GM19452 (cell line): ENCODE results near the gene KRTAP9-2.
"Not testable (repeated sequence)": the region's sequence is repeated elsewhere in the genome, so short reads cannot be mapped to it uniquely, and the experiment has no call there.

Experiments used
- ATAC-seq: cut with Tn5 transposase; IDR thresholded peaks from one replicate; pipeline ENCODE4 v1.9.1; 2021; ENCODE audit not compliant: unreplicated experiment

KRTAP9-2 gene

GRCh38 chr17:41226598-41227095 lies at the start of gene KRTAP9-2:
TSS of gene KRTAP9-2 (plus strand) at chr17:41226648. CDS start at chr17:41226655, 7 bp downstream.
- not testable (repeated sequence) for ATAC-seq

- no peak for ATAC-seq
Measured at GRCh38 chr17:41176744-41177387, 49.6 kb upstream of the KRTAP9-2 start.

DNA sequence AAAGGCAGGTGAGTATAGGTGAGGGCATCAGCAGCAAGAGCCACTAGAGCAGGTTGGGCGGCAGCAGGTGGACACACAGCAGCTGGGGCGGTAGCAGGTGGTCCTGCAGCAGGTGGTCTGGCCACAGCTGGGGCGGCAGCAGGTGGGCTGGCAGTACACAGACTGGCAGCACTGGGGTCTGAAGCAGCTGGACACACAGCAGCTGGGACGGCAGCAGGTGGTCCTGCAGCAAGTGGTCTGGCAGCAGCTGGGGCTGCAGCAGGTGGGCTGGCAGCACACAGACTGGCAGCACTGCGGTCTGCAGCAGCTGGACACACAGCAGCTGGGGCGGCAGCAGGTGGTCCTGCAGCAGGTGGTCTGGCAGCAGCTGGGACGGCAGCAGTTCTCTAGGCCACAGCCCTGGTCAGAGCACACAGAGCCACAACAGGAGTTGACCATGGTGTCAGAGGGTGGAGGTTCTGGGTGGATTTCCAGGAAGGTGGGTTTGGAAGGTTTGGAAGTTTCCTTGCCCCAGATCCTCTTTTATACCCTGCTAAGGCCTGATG lies 48.6 kb upstream of the KRTAP9-2 start, which contains the start of gene KRTAP4-2:
KRTAP4-2 (minus strand) TSS at position 495 of the 545 bp plus-strand sequence; CDS start at position 438, 57 bp downstream.
- no peak for ATAC-seq

DNA sequence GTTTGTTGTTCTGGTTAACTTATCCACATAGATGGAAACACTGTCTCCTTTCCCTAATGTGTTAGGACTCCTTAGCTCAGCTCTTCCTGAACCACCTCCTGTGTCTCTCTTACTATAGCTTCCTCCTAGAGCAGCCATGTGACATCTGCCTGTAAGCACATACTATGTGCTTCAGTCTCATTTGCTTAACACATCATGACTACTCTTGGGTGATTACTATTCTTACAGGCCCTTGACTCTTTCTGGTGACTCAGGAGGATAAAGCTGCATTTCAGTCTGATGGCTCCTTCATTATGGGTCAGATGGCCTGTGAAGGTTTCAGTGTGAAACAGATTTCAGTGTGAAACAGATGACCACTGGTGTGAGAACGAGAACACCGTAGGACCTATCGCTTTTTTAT lies 48.1 kb upstream of the KRTAP9-2 start:
- ATAC-seq, result no peak

DNA sequence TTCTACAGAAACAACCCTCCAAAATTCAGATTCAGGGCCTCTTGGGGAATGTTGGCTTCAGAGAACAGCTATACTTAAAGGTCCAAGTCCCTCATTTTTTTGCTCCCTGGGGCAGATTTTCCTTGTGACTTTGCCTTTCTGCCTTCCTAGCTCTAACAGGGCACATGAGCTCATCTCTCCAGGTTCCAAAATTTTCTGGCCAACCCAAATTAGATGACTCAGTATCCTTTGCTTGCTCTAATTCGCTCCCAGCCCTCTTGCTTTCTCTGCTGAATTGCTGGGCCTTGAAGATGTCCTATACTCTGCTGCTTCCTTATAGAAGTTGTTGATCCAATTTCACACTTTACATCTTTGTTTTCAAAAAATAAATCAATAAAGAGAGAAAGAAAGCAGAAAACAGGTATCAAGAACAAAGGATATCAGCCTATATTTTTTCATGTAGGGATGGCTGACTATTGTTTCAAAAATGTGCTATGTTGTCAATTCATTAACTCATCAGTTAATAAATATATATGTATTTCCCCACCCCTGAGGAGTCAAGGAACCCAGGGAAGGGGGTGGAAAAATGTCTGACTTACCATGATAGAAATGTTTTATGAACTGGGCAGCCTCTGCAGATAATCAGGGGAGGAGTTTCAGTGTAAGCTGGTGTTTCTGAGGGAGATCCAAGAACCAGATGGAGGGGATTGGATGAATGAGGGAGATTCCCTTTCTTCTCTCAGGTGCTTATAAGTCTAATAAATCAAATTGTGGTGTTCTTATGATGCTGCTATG lies 47.4 kb upstream of the KRTAP9-2 start:
- no peak for ATAC-seq

DNA sequence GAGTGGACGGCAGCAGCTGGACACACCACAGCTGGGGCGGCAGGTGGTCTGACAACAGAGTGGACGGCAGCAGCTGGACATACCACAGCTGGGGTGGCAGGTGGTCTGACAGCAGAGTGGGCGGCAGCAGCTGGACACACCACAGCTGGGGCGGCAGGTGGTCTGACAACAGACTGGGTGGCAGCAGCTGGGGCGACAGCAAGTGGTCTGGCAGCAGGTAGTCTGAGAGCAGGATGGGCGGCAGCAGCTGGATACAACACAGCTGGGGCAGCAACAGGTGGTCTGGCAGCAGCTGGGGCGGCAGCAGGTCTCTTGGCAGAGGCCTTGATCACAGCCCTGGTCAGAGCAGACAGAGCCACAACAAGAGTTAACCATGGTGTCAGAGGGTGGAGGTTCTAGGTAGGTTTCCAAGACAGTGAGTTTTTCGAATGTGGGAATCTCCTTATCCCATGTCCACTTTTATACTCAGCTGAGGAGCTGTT lies 41.9 kb upstream of the KRTAP9-2 start, which contains the start of gene KRTAP4-1:
KRTAP4-1 (minus strand) TSS at position 432 of the 482 bp plus-strand sequence; CDS start at position 375, 57 bp downstream.
- ATAC-seq, result no peak

DNA sequence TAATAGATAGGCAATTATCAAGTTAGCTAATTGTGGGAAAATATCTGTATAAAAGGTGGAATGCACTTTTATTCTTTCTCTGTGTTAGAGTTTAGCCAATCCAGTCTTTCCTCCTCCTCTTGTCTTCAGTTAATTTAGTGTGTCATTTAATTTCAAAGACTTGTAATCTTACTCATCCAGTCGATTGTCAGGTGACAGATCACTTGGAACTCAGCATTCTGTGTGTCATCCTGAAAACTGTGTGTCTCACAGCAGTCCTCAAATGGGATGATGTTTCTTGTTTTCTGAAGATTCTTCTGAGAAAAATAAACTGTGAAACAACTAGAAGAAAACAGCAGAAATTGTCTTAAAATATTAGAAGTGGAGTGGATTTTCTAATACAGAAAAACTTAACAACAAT lies 41.4 kb upstream of the KRTAP9-2 start:
- ATAC-seq, result no peak

DNA sequence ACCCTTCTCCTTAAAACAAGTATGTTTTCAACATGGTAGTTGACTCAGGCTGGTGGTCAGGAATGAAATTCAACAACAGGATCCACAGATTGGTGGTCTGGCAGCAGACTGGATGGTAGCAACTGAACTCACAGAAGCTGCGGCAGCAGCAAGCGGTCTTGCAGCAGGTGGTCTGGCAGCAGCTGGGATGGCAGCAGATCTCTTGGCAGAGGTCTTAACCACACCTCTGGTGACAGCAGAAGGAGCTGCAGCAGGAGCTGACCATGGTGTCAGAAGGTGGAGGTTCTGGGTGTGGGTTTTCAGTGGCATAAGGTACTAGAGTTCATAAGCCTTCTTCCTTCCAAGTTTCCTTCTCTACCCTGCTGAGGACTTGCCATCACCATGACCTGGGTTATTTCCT lies 39.6 kb upstream of the KRTAP9-2 start:
- ATAC-seq, result no peak

DNA sequence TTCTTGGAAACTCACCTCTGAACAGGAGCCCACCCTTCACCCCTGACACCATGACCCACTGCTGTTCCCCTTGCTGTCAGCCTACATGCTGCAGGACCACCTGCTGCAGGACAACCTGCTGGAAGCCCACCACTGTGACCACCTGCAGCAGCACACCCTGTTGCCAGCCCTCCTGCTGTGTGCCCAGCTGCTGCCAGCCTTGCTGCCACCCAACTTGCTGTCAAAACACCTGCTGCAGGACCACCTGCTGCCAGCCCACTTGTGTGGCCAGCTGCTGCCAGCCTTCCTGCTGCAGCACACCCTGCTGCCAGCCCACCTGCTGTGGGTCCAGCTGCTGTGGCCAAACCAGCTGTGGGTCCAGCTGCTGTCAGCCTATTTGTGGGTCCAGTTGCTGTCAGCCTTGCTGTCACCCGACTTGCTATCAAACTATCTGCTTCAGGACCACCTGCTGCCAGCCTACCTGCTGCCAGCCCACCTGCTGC lies 36.6 kb upstream of the KRTAP9-2 start, which contains the start of gene KRTAP9-1:
KRTAP9-1 (plus strand) TSS at position 51 of the 482 bp plus-strand sequence; CDS start at position 51, 0 bp downstream.
- ATAC-seq, result not testable (repeated sequence)

DNA sequence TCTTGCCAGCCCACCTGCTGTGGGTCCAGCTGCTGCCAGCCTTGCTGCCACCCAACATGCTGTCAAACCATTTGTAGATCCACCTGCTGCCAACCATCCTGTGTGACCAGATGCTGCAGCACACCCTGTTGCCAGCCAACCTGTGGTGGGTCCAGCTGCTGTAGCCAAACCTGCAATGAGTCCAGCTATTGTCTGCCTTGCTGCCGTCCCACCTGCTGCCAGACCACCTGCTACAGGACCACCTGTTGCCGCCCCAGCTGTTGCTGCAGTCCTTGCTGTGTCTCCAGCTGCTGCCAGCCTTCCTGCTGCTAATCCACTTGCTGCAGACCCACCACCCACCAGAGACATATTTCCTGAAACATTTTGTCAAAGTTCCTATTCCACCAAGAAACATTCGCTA lies 36.1 kb upstream of the KRTAP9-2 start:
- no peak for ATAC-seq

DNA sequence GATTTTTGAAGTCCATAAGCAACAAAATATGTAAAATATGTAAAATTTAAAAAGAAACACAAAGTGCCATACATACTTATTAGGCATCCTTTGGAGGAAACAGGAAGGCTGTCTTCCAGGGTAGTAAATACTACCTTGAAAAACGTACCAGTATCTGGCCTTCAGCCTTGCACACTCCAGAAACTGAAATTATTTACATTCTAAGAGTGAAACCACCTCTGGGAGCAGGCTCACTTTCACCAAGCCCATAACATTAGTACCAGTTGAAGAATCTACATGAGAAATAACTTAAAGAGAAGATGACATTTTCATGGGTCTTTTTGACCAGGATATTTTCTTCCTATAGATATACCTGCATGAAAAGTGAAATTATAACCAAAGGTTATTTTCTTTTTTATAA lies 30.4 kb upstream of the KRTAP9-2 start:
- ATAC-seq, result no peak

- ATAC-seq, result no peak
Measured at GRCh38 chr17:41199421-41200078, 26.9 kb upstream of the KRTAP9-2 start.

GRCh38 chr17:41211845-41212466 lies 14.5 kb upstream of the KRTAP9-2 start:
- no peak for ATAC-seq

DNA sequence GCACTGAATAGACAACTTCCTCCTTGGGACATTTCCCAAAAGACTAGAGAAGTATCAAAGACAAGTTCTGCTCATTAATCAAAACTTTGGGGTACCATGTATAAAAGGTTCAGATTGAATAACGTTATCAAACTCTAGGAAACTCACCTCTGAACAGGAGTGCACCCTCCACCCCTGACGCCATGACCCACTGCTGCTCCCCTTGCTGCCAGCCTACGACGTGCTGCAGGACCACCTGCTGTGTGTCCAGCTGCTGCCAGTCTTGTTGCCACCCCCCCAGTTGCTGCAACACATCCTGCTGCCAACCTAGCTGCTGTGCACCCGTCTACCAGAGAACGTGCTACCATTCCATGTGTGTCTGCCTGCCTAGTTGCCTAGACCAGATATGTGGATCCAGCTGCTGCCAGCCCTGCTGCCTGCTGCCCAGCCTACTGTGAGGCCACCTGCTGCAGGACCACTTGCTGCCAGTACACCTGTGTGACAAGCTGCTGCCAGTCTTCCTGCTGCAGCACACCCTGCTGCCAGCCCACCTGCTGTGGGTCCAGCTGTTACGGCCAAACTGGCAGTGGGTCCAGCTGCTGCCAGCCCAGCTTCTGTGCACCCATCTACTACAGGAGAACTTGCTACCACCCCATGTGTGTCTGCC lies 13.8 kb upstream of the KRTAP9-2 start:
- no peak for ATAC-seq

GRCh38 chr17:41215681-41216080 lies 10.8 kb upstream of the KRTAP9-2 start:
- no peak for ATAC-seq

DNA sequence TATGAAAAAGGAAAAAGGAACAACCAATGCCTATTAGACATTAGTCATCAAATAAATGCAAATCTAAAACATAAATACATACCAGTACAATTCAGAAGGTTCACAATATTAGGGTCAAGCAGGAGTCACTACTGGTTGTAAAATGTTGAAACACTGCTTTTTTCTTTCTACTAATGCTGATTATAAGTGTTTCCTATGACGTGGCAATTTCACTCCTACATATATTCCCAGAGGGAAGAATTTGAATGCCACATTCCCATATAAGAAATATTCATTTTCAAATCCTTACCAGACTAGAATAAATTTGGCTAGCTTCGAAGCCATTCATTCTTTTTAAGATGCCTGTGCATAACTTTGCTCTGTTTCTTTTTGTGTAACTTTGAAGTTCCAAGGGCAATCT lies 2.6 kb upstream of the KRTAP9-2 start:
- no peak for ATAC-seq

- no peak for ATAC-seq
Measured at GRCh38 chr17:41226051-41226450, 397 bp upstream of the KRTAP9-2 start.

GRCh38 chr17:41230094-41230493 lies 3.6 kb downstream of the KRTAP9-2 start:
- ATAC-seq, result no peak

GRCh38 chr17:41231731-41232130 lies 5.3 kb downstream of the KRTAP9-2 start:
- no peak for ATAC-seq
